K562 (cell line): ENCODE measurements around the gene HS2ST1. TPM values are rescaled to one million over a fixed set of nuclear protein-coding genes. Genes with fewer than 3 reads are reported as not detected.
A peak's percentile ranks its signal among the peaks of the same experiment; 100 is the strongest.

Experiments
- ARID1B ChIP-seq: fragments of 450-650 bp; IDR thresholded peaks from 2 replicates; pipeline ENCODE4 v1.6.1; 2016; ENCODE audit warnings: antibody characterized with exemption, mild to moderate bottlenecking, inconsistent platforms
- CBX2 ChIP-seq: fragments of 200-600 bp; sonication (generic); IDR thresholded peaks from one replicate; pipeline ENCODE4 v1.6.1; 2012; ENCODE audit warnings: mild to moderate bottlenecking, low read length, inconsistent platforms; ENCODE audit not compliant: insufficient read depth, poor library complexity, severe bottlenecking
- E2F4 ChIP-seq: sonication (generic); formaldehyde crosslinking; IDR thresholded peaks from 2 replicates; pipeline ENCODE4 v1.8.0; 2022; ENCODE audit warnings: mild to moderate bottlenecking, low read depth, missing genetic modification reagents
- ELK1 ChIP-seq: sonication (generic); formaldehyde crosslinking; IDR thresholded peaks from 2 replicates; pipeline ENCODE4 v1.8.1; 2022; ENCODE audit warnings: missing genetic modification reagents
- ETV1 ChIP-seq: fragments of 450-650 bp; conservative IDR thresholded peaks from 2 replicates; pipeline ENCODE4 v1.6.1; 2016; ENCODE audit warnings: missing genetic modification characterization, control low read depth, low read depth, missing compliant biosample characterization
- EZH2 ChIP-seq: IDR thresholded peaks from 2 replicates; pipeline ENCODE4 v1.6.1; 2012; ENCODE audit warnings: low read depth, mild to moderate bottlenecking, inconsistent platforms, low read length, borderline replicate concordance
- IFI16 ChIP-seq: fragments of 250-450 bp; sonication (Bioruptor Pico); IDR thresholded peaks from 2 replicates; pipeline ENCODE4 v2.1.2; 2022; ENCODE audit warnings: mild to moderate bottlenecking, inconsistent platforms
- KHSRP ChIP-seq: fragments of 450-650 bp; IDR thresholded peaks from 2 replicates; pipeline ENCODE4 v1.6.1; 2017
- LCOR ChIP-seq: sonication (generic); formaldehyde crosslinking; IDR thresholded peaks from 2 replicates; pipeline ENCODE4 v1.8.0; 2022; ENCODE audit warnings: mild to moderate bottlenecking, missing genetic modification reagents
- MTA2 ChIP-seq: fragments of 450-650 bp; IDR thresholded peaks from 2 replicates; pipeline ENCODE4 v1.6.1; 2016; ENCODE audit warnings: low read depth
- NUFIP1 ChIP-seq: fragments of 450-650 bp; IDR thresholded peaks from 2 replicates; pipeline ENCODE4 v1.6.1; 2018; ENCODE audit not compliant: partially characterized antibody
- PML ChIP-seq: IDR thresholded peaks from 2 replicates; pipeline ENCODE4 v1.6.1; 2012; ENCODE audit warnings: low read length, inconsistent platforms
- RCOR1 ChIP-seq, 2 experiments: IDR thresholded peaks; 2 replicates each; pipeline ENCODE4 v1.6.1; 2012; ENCODE audit warnings: low read depth in 2 of 2, low read length in 2 of 2, borderline replicate concordance in 1 of 2, improper control_type of control experiment in 1 of 2
- SAP30 ChIP-seq: fragments of 200-600 bp; sonication (generic); IDR thresholded peaks from 2 replicates; pipeline ENCODE4 v1.6.1; 2012; ENCODE audit warnings: borderline replicate concordance, low read depth, mild to moderate bottlenecking, moderate library complexity, low read length, control low read depth, inconsistent platforms; ENCODE audit not compliant: insufficient read depth, poor library complexity, severe bottlenecking
- SIX5 ChIP-seq, 2 experiments: IDR thresholded peaks; 2 replicates each; pipeline ENCODE4 v1.6.1; 2011; ENCODE audit warnings: low read length in 2 of 2, borderline replicate concordance in 1 of 2, low read depth in 1 of 2, mild to moderate bottlenecking in 1 of 2, moderate library complexity in 1 of 2; ENCODE audit not compliant: insufficient read depth in 1 of 2
- SMARCE1 ChIP-seq: fragments of 450-650 bp; IDR thresholded peaks from 2 replicates; pipeline ENCODE4 v1.7.1; 2016; ENCODE audit warnings: mild to moderate bottlenecking
- SRSF7 ChIP-seq: fragments of 200-400 bp; formaldehyde crosslinking; optimal IDR thresholded peaks from 2 replicates; pipeline ENCODE3; 2017; ENCODE audit warnings: mild to moderate bottlenecking, low read depth, low read length
- WHSC1 ChIP-seq: IDR thresholded peaks from one replicate; pipeline ENCODE4 v1.6.1; 2012; ENCODE audit warnings: low read length, control low read depth, inconsistent platforms
- XRCC4 ChIP-seq: IDR thresholded peaks from one replicate; pipeline ENCODE4 v1.6.1; 2011; ENCODE audit not compliant: insufficient read depth, insufficient read length; ENCODE audit errors: extremely low read depth
- ZNF143 ChIP-seq: sonication (generic); formaldehyde crosslinking; IDR thresholded peaks from 2 replicates; pipeline ENCODE4 v1.9.0; 2022; ENCODE audit warnings: mild to moderate bottlenecking, missing genetic modification reagents
- ZNF316 ChIP-seq: fragments of 450-650 bp; IDR thresholded peaks from 2 replicates; pipeline ENCODE4 v1.6.1; 2016
- ZNF395 ChIP-seq: fragments of 200-800 bp; sonication (Bioruptor generic); IDR thresholded peaks from 2 replicates; pipeline ENCODE4 v1.6.1; 2017; ENCODE audit warnings: missing genetic modification characterization, missing compliant biosample characterization
- ZNF695 ChIP-seq: fragments of 450-650 bp; formaldehyde crosslinking; IDR thresholded peaks from 2 replicates; pipeline ENCODE4 v1.4.0; 2020; ENCODE audit warnings: mild to moderate bottlenecking, moderate library complexity
- ZNF717 ChIP-seq: fragments of 250-450 bp; sonication (Bioruptor Pico); IDR thresholded peaks from 2 replicates; pipeline ENCODE4 v1.5.0; 2021
- polyA plus RNA-seq, 8 experiments: library from polyadenylated mRNA; depleted of rRNA in 4 of 8; stranded (reverse) in 5 of 8; unstranded in 3 of 8; fragments of >200 nt; fragmentation: Nextera tagmentation in 2 of 8; fragmentation: Illumina TruSeq in 1 of 8; extraction: Ambion mirVana in 2 of 8; extraction: Trizol in 1 of 8; gene quantifications; 2 replicates each; pipeline versions ENCODE4 v1.2.1 to v1.2.3, GENCODE V29; 2011 to 2014; ENCODE audit warnings: inconsistent platforms in 1 of 8, missing spikeins in 1 of 8
- total RNA-seq, 7 experiments: library from RNA; depleted of rRNA in 6 of 7; stranded (reverse); fragments of >200 nt in 6 of 7; fragmentation: Illumina TruSeq in 2 of 7; extraction: Trizol in 2 of 7; gene quantifications; 2 replicates each; pipeline versions ENCODE4 v1.2.1 to v1.2.3, GENCODE V29; 2011 to 2021; ENCODE audit warnings: low replicate concordance in 1 of 7
- TF ChIP-seq, protein P1 (sequence below): fragments of 250-450 bp; sonication (Bioruptor Pico); IDR thresholded peaks from 2 replicates; pipeline ENCODE4 v1.5.0; 2021

The HS2ST1 gene
- total and polyA plus RNA-seq, 9 of the 15 experiments (the other 6 are each of a cell fraction or from before 2014, with no cell fraction given) = 7.7 to 43.3 (median 25.8) TPM

DNA sequence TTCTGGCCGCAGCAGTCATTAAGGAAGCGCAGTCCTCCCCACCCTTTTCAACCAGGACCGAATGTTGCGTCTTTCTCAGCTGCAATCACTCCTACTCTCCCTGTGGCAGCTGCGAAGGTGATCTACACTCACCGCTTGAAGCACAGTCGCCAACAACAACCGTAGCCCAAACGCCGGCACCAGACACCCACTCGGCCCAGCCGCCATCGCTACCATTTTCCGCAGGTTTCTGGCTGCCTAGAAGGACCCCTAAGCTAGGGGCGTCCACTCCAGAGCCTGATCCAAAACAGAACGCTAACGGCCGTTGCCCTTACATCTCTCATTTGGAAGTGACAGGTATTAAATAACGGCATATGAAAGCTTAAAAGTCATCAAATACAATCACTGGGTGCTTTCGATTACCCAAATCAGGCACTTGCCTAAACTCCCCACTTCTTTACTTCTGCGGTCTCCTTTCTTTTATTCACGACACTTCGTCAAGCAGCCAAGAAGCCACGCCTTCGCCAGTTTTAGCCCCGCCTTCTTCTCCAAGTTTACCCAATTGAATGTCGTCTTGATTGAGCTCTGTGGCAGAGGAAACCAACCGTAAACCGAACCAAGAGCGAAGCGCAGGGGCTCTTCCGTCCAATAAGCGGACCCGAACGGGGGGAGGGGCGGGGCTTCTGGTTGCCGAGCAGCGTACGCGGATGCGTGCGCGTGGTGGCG lies 387 bp upstream of the HS2ST1 start, which contains the start of gene SELENOF (continued):
- no peak for TF ChIP-seq ZNF395 (CRISPR knock-in tag)
- no peak for TF ChIP-seq XRCC4
- TF ChIP-seq ARID1B = no peak; the same call in 1 of the 2 replicates
- TF ChIP-seq RCOR1 (IDR thresholded peaks at IDR 0.05; ENCODE audit: borderline replicate concordance in 1 of 2, low read depth in 2 of 2, low read length in 2 of 2) = peak in 1 of 2 experiments; percentile 11; a peak in 1 of 4 replicates
- no peak for TF ChIP-seq SRSF7
- no peak for TF ChIP-seq MTA2
- TF ChIP-seq SMARCE1 = 0 out of 2 replicates have a peak, but pooled peaks have one; percentile 52
- TF ChIP-seq ZNF717 (CRISPR knock-in tag) = no peak
- TF ChIP-seq ZNF316 = no peak; the same call in 1 of the 2 replicates
- no peak for TF ChIP-seq SIX5 (IDR thresholded peaks at IDR 0.05; ENCODE audit: borderline replicate concordance in 1 of 2, insufficient read depth in 1 of 2, low read depth in 1 of 2, low read length in 2 of 2)
- TF ChIP-seq LCOR = peak; percentile 30; the same call in 1 of the 2 replicates
- TF ChIP-seq PML = peak; percentile 85
- TF ChIP-seq IFI16 (CRISPR knock-in tag) = no peak
- no peak for TF ChIP-seq NUFIP1
- peak; percentile 80 for TF ChIP-seq SAP30
- TF ChIP-seq, protein P1, sequence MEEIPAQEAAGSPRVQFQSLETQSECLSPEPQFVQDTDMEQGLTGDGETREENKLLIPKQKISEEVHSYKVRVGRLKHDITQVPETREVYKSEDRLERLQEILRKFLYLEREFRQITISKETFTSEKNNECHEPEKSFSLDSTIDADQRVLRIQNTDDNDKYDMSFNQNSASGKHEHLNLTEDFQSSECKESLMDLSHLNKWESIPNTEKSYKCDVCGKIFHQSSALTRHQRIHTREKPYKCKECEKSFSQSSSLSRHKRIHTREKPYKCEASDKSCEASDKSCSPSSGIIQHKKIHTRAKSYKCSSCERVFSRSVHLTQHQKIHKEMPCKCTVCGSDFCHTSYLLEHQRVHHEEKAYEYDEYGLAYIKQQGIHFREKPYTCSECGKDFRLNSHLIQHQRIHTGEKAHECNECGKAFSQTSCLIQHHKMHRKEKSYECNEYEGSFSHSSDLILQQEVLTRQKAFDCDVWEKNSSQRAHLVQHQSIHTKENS (CRISPR knock-in tag) = no peak
- TF ChIP-seq EZH2 = no peak
- TF ChIP-seq WHSC1 = no peak
- no peak for TF ChIP-seq ELK1
- TF ChIP-seq CBX2 = no peak
- TF ChIP-seq KHSRP = no peak
- TF ChIP-seq ZNF143 (CRISPR knock-in tag) = no peak
- no peak for TF ChIP-seq ETV1 (tag)
- no peak for TF ChIP-seq ZNF695 (CRISPR knock-in tag)
- no peak for TF ChIP-seq E2F4 (CRISPR knock-in tag)
